Activated CD4-positive, alpha-beta T cell treated with anti-CD3 and anti-CD28 coated beads for 1 hour (primary cell): ENCODE data around the gene MYLK3.

Experiments used
- DNase-seq: peaks from one replicate; pipeline ENCODE4 v3.0.0-alpha.2; 2020

The MYLK3 gene

DNA sequence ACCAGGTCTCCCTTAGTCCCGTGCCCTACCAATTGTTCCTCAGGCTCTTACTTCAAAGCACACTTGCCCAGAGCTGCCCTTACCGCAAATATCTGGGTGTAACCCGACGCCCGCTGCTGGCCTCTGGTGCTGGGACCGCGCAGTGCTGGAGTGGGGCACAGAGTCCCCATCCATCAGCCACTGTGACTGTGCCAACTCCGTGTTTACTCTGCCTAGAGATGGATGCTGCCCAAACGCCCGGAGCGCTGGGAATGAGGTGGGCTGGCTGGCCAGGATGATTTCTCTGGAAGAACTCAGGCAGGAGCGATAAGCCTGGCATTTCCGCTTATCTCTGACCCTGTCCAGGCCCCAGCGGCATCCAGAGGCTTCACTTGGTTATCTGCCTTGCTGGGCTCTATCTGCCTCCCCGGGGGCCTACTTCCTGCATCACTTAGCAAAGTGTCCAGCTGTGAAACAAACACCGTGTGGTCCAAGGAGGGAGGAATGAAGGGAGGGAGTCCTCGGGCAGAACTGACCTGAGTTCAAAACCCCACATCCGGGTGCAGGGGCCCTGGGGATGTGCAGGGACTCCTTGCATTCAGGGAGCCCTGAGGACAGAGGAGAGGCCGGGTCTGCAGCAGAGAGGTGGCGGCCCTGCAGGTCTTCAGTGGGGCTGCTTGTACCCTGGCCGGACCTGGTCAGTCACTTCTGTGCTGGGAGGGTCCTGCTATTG lies 9.4 kb upstream of the MYLK3 start:
- DNase-seq: no peak

DNA sequence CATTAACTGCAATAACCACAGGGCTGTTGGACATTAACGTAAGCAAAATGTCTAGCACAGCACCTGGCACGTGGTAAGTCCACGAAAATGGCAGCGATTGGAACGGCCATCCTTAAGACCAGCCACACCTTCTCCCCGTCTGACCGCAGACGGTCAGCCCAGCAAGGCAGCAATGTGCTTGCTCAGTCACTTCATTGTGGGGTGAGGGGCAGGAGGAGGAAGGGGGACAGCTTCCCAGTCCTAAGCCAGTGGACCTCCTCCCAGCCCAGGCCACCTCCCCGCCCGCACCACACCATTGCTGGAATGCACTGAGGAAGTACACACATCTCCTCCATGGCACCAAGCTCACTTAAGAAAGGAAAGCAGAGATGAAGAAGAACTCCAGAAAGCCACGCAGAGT lies 8.6 kb upstream of the MYLK3 start:
- DNase-seq: no peak

DNA sequence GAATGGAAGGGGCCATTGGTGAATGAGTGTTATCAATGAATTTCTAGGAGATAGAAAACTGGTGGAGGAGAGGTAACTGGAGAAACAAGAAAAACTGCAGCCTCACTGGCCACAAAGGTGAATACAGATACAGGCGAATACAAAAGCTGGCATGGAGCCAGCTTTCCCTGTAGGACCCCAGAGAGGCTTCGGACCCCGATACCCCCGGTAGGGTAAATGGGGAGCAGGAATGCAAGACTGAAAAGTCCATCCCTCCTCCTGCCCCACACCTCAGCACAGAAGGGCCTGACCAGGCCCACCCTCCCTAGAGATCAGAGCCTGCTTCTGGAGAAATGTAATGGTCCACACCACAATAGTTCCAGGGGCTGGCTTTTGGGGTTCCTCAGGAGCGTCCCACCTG lies 4.9 kb upstream of the MYLK3 start:
- DNase-seq: no peak

DNA sequence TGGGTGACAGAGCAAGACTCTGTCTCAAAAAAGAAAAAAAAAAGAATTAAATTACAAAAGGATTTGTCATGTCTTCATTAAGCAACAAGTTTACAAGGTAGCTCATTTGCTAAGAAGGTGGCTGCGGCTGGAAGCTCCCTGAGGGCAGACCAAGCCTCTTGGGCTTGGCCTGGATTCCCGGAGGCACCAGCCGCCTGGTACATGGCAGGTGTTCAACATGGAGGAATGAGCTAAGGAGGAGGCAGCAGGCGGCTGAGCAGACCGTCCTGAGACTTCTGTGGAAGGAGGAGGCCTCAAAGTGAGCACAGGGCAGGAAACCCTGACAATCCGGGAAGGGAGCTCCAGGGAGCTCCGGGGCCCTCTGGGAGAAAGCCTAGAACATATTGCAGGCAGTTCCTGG lies 3.2 kb upstream of the MYLK3 start:
- DNase-seq: no peak

- DNase-seq: no peak
These were observed 896 bp upstream of the MYLK3 start for GRCh38 chr16:46748775-46749705.

DNA sequence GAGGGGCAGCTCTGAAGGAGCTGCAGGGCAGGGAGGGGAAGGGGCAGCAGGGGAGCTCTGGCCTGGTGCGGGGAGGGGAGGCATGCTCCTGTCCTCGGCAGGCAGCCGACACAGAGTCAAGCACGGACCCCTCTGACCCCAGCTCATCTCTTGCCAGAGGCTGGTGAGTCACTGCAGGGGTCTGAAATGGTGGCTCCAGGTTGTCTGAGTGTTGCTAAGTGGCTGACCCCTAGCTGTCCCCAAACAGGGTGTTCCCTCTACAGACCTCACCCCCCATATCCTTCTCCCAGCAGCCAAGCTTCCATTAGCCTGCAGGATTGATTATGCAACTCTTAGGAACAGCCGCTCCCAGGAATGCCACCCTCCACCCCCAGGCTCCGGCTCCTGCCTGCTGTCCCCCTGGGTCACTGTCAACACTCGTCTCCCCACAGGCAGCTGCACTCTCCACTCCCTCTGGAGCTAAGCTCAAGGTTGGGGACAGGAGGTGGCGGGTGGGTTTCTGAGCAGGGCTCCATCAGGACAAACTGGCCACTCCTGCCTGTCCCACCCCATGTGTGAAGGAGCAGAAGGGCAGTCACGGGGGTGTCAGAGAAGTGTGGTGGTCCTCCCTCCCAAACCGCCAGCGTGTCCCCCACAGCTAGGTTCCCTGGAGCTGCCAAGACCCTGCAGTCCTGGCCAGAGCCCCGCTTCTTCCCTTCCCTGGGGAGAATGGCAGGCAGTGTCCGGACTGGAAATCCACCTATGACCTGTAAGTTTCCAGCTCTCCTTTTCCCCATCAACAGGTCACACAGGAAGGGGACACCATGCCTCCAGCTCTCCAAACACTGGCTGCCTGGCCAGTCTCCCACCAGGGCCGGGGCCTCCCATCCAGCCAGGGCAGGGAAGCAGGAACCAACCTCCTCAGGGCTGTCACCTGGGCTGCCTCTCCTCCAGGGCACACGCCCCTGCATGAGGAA lies 1.0 kb downstream of the MYLK3 start:
- no peak for DNase-seq

DNA sequence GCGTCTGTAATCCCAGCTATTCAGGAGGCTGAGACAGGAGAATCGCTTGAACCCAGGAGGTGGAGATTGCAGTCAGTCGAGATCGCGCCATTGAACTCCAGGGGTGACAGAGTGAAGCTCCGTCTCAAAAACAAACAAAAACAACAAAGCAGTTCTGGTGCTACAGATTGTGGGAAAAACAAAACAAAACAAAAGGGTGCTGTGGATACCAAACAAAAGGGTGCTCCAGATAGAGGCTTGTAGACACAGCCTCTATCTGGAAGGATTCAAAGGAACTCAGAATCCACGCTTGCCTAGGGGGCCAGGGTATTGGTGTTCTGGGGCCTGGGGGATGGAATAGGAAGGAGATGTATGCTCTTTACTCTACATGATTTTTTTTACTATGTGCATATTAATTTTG lies 2.5 kb downstream of the MYLK3 start:
- DNase-seq: no peak

- no peak for DNase-seq
These were observed 4.9 kb downstream of the MYLK3 start for GRCh38 chr16:46743232-46743719.

GRCh38 chr16:46739934-46740333 lies 8.2 kb downstream of the MYLK3 start:
- DNase-seq: no peak

- DNase-seq: no peak
These were observed 10.4 kb downstream of the MYLK3 start for GRCh38 chr16:46737621-46738214.

- no peak for DNase-seq
These were observed 11.4 kb downstream of the MYLK3 start for GRCh38 chr16:46736695-46737094.

DNA sequence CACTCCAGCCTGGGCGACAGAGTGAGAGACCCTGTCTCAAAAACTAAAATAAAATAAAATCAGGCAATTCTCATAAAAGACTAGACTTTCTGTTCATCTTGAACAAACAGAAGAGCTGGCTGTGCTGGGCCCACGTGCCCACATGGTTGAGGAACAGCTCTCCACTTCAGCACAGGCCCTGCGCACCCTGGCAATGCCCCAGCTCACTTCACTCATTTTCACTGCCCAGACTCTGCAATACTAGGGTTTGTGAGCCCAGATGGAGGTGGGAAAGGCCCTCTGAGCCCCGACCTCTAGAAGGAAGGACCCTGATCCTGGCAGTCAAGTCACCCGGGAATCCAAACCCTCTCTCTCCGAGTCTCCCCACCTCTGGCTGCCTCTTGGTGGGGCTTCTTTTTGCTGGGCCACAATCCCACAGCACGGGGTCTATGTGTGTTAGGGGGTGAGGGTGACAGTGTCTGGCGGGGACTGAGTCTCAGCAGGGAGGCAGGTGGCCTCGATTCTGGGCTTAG lies 14.8 kb downstream of the MYLK3 start:
- DNase-seq: no peak

GRCh38 chr16:46732561-46732960 lies 15.6 kb downstream of the MYLK3 start:
- DNase-seq: no peak

- DNase-seq: no peak
These were observed 16.2 kb downstream of the MYLK3 start for GRCh38 chr16:46731691-46732555.

DNA sequence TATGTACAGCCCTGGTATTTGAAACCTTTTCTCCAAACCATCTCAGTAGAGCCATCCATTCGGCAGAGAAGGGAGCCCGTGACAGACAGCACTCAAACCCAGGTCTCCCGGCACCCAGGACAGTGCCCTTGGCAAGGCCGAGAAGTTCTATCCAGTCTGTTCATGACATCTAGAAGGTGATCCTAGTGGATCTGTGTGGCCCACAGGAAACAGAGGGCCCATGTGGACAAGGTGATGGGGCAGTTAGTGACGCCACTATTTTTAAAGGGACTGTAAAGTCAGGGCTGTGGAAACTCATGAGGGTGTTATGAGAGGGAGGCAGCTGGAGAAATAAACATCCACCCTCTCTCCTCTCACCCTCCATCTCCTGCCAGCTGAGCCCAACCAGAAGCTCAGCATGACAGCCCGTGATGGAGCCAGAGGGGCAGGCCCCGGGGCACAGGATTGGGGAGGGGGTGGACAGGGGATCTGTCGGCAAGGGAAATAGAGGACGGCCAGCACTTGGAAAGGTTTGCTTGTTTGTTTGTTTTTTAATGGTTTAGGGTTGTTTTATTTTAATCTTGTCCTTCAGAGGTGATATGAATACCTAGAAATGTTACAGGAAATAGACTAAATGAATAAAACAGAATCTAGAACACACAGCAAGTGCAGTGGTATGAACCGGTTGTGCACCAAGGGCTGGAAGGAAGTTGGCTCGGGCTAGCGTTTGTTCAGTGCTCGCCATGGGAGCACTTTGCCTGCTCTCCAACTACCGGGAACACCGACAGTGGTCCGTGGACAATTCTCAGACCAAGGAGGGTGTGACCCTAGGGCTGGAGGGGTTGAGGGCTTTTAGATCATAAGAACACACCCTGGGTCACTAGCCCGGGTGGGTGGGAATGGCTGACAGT lies 17.1 kb downstream of the MYLK3 start:
- no peak for DNase-seq

DNA sequence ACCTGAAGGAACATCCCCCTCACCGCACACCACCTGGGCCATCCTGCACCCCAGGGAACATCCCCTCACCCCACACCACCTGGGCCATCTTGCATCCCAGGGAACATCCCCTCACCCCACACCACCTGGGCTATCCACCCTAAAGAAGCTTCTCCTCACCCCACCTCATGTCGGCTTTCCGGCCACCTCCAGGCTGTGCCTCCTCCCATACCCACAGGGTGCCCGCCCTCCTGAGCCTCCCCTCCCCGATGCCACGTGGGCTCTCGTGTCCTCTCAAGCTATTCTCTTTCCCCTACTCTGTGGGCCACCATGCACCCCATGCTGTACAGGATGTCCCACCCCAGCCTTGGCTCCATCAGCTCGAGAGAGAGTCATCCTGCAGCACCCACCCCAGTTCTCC lies 18.0 kb downstream of the MYLK3 start:
- no peak for DNase-seq

DNA sequence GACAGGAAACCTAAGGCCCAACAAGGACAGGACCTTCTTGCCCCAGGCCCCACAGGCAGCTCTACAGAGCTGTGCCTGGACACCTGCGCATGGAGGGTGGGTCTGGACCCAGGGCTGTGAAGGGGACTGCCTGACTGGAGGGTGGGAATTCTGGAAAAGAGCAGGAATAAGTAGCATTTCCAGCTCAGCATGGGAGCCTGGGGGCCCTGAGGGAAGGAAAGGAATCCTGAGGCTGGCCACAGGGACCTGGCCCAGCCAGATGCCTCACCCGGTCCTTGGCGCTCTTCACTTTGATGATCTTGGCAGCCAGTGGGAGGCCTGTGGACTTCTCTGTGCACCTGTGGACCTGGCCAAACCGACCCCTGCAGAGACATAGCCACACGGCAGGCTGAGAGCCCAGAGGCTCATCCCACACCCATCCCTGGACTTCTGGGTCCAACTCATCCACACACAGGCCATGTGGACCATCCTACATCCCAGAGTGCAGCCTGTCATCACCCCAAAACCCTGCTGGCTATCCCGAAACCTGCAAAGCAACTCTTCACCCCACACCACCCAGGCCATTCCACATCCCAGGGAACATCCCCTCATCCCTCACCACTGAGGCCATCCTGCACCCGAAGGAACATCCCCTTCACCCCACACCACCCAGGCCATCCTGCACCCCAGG lies 18.7 kb downstream of the MYLK3 start:
- DNase-seq: no peak

DNA sequence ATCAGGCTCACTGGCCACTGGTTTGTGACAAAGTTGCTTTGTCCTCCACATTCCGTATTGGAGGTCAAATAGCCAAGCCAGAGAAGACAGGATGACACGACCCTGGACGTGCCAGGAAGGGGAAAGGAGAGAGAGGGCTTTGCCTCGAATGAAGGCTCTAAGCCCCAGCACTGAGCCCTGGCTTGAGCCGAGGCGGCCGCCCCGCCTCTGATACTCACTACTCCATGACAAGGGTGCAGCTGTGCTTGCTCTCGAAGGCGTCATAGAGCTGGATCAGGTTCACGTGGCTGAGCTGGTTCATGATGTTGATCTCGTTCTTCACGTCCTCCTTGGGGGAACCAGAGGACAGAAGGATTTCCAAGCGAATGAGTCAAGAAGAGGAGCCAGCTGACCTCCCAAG lies 19.3 kb downstream of the MYLK3 start:
- DNase-seq: no peak

DNA sequence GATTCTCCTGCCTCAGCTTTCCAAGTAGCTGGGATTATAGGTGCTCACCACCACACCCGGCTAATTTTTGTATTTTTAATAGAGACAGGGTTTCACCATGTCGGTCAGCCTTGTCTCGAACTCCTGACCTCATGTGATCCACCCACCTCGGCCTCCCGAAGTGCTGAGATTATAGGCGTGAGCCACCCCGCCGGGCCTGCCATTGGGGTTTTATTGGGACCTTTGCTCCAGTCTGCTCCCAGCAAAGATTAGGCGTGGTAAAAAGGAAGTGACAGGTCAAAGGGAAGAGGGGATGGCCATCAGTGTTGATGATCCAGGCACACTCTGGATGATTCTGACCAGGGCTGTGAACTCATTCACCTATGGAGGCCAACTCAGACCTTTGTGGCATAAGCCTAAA lies 20.5 kb downstream of the MYLK3 start:
- no peak for DNase-seq

- DNase-seq: no peak
These were observed 21.0 kb downstream of the MYLK3 start for GRCh38 chr16:46727184-46727583.
